Measurements from ENCODE around the gene CLTRN. TPM values are rescaled to one million over a fixed set of nuclear protein-coding genes. Genes with fewer than 3 reads are reported as not detected.

The CLTRN gene
- total and polyA plus RNA-seq, 2 of the 8 experiments (the other 6 are each of a cell fraction or from before 2014, with no cell fraction given): 1.2 to 1.3 TPM

DNA sequence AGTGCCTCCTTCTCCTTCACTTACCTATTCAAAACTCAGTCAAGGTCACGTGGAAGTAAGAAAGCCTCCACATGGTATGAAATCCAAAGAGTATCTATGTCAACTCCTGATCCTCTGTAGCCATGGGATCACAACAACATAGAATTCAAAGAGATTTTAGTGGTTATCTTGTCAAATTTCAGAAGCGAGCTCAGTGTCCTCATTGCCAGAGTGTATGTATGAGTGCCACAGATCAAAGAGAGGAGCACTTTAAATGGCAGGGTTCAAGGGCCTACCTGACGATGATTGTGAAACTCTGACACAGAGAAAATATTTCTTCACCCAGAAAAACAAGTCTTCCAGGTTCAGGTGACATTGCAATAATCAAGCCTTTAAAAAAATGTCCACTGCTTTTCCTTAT lies 62.7 kb downstream of the CLTRN start:
- Histone ChIP-seq H3K4me3 (ENCODE audit: extremely low read depth in 1 of 4, insufficient read depth in 2 of 4, low read depth in 3 of 4, low read length in 4 of 4) (no peak overlapping the region), H3K4me2 (ENCODE audit: insufficient read depth in 1 of 2, low read depth in 2 of 2, low read length in 2 of 2) (no peak overlapping the region), H4K20me1 (replicated peaks in 1 of 2; ENCODE audit: control insufficient read depth in 1 of 2, insufficient read depth in 2 of 2, low read length in 2 of 2) (no peaks in the 10 kb centered on the region), H3K27ac (ENCODE audit: low read depth, low read length) (no peak overlapping the region), H3K79me1 (ENCODE audit: low read depth, low read length) (no peaks in the 10 kb centered on the region), H3K4ac (replicated peaks; ENCODE audit: insufficient read length, low read depth, low read length) (no peak overlapping the region), H3K79me2 (ENCODE audit: control insufficient read depth in 1 of 2, insufficient read depth in 2 of 2, low read length in 2 of 2) (no peaks in the 10 kb centered on the region), H4K91ac (replicated peaks; ENCODE audit: insufficient read length, low read length) (no peak overlapping the region), H4K5ac (ENCODE audit: insufficient read length, low read depth, low read length) (no peak overlapping the region), H3K9ac (replicated peaks in 1 of 4; ENCODE audit: extremely low read depth in 1 of 4, low read depth in 3 of 4, low read length in 3 of 4) (no peak overlapping the region), H2BK120ac (replicated peaks; ENCODE audit: low read depth, low read length) (no peak overlapping the region), H2BK20ac (ENCODE audit: low read length) (no peak overlapping the region), H3K23ac (ENCODE audit: insufficient read length) (no peak overlapping the region), H3K56ac (replicated peaks; ENCODE audit: insufficient read length, low read depth, low read length) (no peak overlapping the region), H3K9me3 (ENCODE audit: insufficient read depth in 2 of 2, low read depth in 1 of 2, low read length in 1 of 2) (no peaks in the 10 kb centered on the region), H2AK5ac (ENCODE audit: low read depth, low read length) (no peak overlapping the region), H3K14ac (ENCODE audit: insufficient read length) (no peak overlapping the region), H3K23me2 (ENCODE audit: low read depth, low read length) (no peaks in the 10 kb centered on the region), H2BK5ac (ENCODE audit: low read depth, low read length) (no peak overlapping the region), H3K4me1 (replicated peaks in 1 of 4; ENCODE audit: control insufficient read depth in 3 of 4, insufficient read depth in 4 of 4, low read length in 3 of 4) (no peaks in the 10 kb centered on the region), H4K8ac (ENCODE audit: extremely low read depth, insufficient read depth, low read length) (no peak overlapping the region), H2BK15ac (ENCODE audit: low read length) (no peak overlapping the region), H2BK12ac (ENCODE audit: low read depth, low read length) (no peak overlapping the region), H3K36me3 (ENCODE audit: control insufficient read depth in 2 of 4, insufficient read depth in 4 of 4, low read length in 3 of 4) (no peaks in the 10 kb centered on the region), H2AFZ (ENCODE audit: low read length) (no peak overlapping the region), H3K27me3 (replicated peaks in 1 of 4; ENCODE audit: control insufficient read depth in 3 of 4, extremely low read depth in 1 of 4, insufficient read depth in 3 of 4, low read length in 3 of 4) (no peaks in the 10 kb centered on the region), H3K18ac (ENCODE audit: extremely low read depth, low read length) (no peak overlapping the region)
- no peak for TF ChIP-seq CBX8 (IDR thresholded peaks at IDR 0.05; ENCODE audit: borderline replicate concordance, low read depth, low read length)
- no peak for TF ChIP-seq EGR1 (IDR thresholded peaks at IDR 0.05; ENCODE audit: borderline replicate concordance, low read depth, low read length)
- TF ChIP-seq BCL11A (IDR thresholded peaks at IDR 0.05; ENCODE audit: low read depth in 2 of 2, low read length in 2 of 2): no peak
- no peak for TF ChIP-seq KDM5A (IDR thresholded peaks at IDR 0.05; ENCODE audit: low read length)
- no peak for TF ChIP-seq SP2 (IDR thresholded peaks at IDR 0.05; ENCODE audit: low read length)
- no peak for TF ChIP-seq SIN3A (conservative IDR thresholded peaks at IDR 0.05 in 1 of 2, IDR thresholded peaks at IDR 0.05 in 1 of 2; ENCODE audit: low read depth in 1 of 2, low read length in 2 of 2)
- TF ChIP-seq HDAC6 (IDR thresholded peaks at IDR 0.05; ENCODE audit: low read depth, low read length): no peak
- TF ChIP-seq BRCA1 (IDR thresholded peaks at IDR 0.05; ENCODE audit: low read depth, low read length): no peak
- FAIRE-seq (no peak), DNase-seq (ENCODE audit: low read depth in 1 of 2, low spot score in 2 of 2) (no peak)
- ChIA-PET CTCF (ENCODE audit: partially characterized antibody) (no interaction called here), POLR2A (ENCODE audit: partially characterized antibody) (no interaction called here)
- 90% methylated on average over 3 of the region's 3 CpGs; no CpG with 5 or more reads in 1 of the 2 experiments for WGBS, 2 experiments (ENCODE audit: extremely low coverage in 1 of 2, insufficient coverage in 1 of 2, insufficient read length in 1 of 2, insufficient replicate concordance in 2 of 2, low coverage in 1 of 2, low lambda C conversion rate in 2 of 2, missing lambda C conversion rate in 1 of 2)
